Gastrocnemius medialis (tissue), 4 donors: ENCODE data around the gene SAP130. TPM values are rescaled to one million over a fixed set of nuclear protein-coding genes. Genes with fewer than 3 reads are reported as not detected.

Experiments used
- ATAC-seq, 2 donors: fragments of 150-250 bp; one replicate each; pipeline ENCODE4 v1.9.1; 2016
- DNase-seq, 2 donors: peaks; one replicate each; pipeline ENCODE4 v3.0.0-alpha.2; 2019
- H3K27ac ChIP-seq, 4 donors: fragments of 200-600 bp; sonication (generic); 1 replicate in 1 of 4; 2 replicates in 3 of 4; pipeline ENCODE4 v1.5.1; 2016 to 2018; ENCODE audit warnings: mild to moderate bottlenecking in 2 of 4, moderate library complexity in 1 of 4
- H3K27me3 ChIP-seq, 3 donors: fragments of 200-600 bp; sonication (generic) in 2 of 3; 1 replicate in 1 of 3; 2 replicates in 2 of 3; pipeline versions ENCODE4 v1.5.1 to v1.6.0; 2016 to 2019; ENCODE audit warnings: mild to moderate bottlenecking in 1 of 3, moderate library complexity in 1 of 3
- H3K36me3 ChIP-seq, 2 donors: fragments of 200-600 bp; sonication (generic) in 1 of 2; one replicate each; pipeline ENCODE4 v1.5.1; 2017 to 2018
- H3K4me1 ChIP-seq, 2 donors: fragments of 200-600 bp; sonication (generic) in 1 of 2; one replicate each; pipeline ENCODE4 v1.5.1; 2016 to 2017; ENCODE audit warnings: mild to moderate bottlenecking in 2 of 2
- H3K4me3 ChIP-seq, 4 donors: fragments of 200-600 bp; sonication (generic) in 3 of 4; 1 replicate in 1 of 4; 2 replicates in 3 of 4; pipeline ENCODE4 v1.5.1; 2016 to 2019; ENCODE audit warnings: mild to moderate bottlenecking in 2 of 4
- H3K9me3 ChIP-seq, 3 donors: fragments of 200-600 bp; sonication (generic) in 2 of 3; 1 replicate in 1 of 3; 2 replicates in 2 of 3; pipeline ENCODE4 v1.5.1; 2016 to 2019
- POLR2A ChIP-seq, 2 donors: fragments of 450-650 bp; IDR thresholded peaks; one replicate each; pipeline ENCODE4 v1.6.1; 2017; ENCODE audit warnings: antibody characterized with exemption in 2 of 2, mild to moderate bottlenecking in 2 of 2, moderate library complexity in 2 of 2
- in situ Hi-C, 4 donors: fragments of 200-750 bp; cut with MboI; loops; one replicate each; pipeline versions ENCODE4 v1.15.0 to v1.8.0; 2017; ENCODE audit warnings: low sequenced_read_pairs in 4 of 4
- intact Hi-C: fragments of 100-400 bp; cut with DNase I; formaldehyde crosslinking; loops from one replicate; pipeline ENCODE4 v1.15.1; 2023; ENCODE audit warnings: low total_unique reads
- total RNA-seq, 4 donors: library from RNA; depleted of rRNA; stranded (reverse); fragments of >200 nt; gene quantifications; one replicate each; pipeline versions ENCODE4 v1.1.0 to v1.2.3, GENCODE V29; 2016
- TF ChIP-seq, protein P1 (sequence below), 5 experiments: fragments of 450-650 bp in 3 of 5; fragments of 200-600 bp in 2 of 5; sonication (generic) in 2 of 5; IDR thresholded peaks in 4 of 5; conservative IDR thresholded peaks in 1 of 5; 1 replicate in 4 of 5; 2 replicates in 1 of 5; pipeline ENCODE4 v1.5.1; 2016 to 2019; ENCODE audit warnings: antibody characterized with exemption in 5 of 5, mild to moderate bottlenecking in 3 of 5, moderate library complexity in 3 of 5

The SAP130 gene
- total RNA-seq, 4 donors from 2014 or later, result 10.1 to 16.2 (median 11.5) TPM

- DNase-seq (no peak), ATAC-seq (peak in 1 of 2 donors; percentile 65)
- no peak overlapping the region for H3K4me3 ChIP-seq
- no peaks in the 10 kb centered on the region for H3K4me1 ChIP-seq
- TF ChIP-seq, protein P1, sequence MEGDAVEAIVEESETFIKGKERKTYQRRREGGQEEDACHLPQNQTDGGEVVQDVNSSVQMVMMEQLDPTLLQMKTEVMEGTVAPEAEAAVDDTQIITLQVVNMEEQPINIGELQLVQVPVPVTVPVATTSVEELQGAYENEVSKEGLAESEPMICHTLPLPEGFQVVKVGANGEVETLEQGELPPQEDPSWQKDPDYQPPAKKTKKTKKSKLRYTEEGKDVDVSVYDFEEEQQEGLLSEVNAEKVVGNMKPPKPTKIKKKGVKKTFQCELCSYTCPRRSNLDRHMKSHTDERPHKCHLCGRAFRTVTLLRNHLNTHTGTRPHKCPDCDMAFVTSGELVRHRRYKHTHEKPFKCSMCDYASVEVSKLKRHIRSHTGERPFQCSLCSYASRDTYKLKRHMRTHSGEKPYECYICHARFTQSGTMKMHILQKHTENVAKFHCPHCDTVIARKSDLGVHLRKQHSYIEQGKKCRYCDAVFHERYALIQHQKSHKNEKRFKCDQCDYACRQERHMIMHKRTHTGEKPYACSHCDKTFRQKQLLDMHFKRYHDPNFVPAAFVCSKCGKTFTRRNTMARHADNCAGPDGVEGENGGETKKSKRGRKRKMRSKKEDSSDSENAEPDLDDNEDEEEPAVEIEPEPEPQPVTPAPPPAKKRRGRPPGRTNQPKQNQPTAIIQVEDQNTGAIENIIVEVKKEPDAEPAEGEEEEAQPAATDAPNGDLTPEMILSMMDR (IDR thresholded peaks at IDR 0.05 in 4 of 5, conservative IDR thresholded peaks at IDR 0.05 in 1 of 5), result no peak
- no peak for TF ChIP-seq POLR2A (IDR thresholded peaks at IDR 0.05)
- peaks cover 0 to 14% of the 10 kb centered on the region in 2 donors for H3K36me3 ChIP-seq
- no peaks in the 10 kb centered on the region for H3K27me3 ChIP-seq
- H3K9me3 ChIP-seq, result no peaks in the 10 kb centered on the region
- intact Hi-C loops (no loop called here), in situ Hi-C loops (no loop called here)
- no peak overlapping the region for H3K27ac ChIP-seq
These were observed 66.1 kb downstream of the SAP130 start for GRCh38 chr2:127961729-127962128.

DNA sequence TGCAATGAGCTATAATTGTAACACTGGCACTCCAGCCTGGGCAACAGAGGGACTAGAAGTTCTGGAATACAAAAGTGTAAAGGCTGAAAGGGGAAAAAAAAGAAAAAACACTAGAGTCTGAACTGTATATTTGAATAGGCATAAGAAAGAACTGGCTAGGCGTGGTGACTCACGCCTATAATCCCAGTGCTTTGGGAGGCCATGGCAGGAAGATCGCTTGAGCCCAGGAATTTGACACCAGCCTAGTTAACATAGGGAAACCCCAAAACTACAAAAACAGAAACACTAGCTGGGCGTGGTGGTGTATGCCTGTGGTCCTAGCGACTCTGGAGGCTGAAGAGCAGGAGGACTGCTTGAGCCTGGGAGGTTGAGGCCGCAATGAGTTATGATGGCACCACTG is 70.6 kb downstream of the SAP130 start:
- peaks cover 13 to 17% of the 10 kb centered on the region in 2 donors for H3K4me1 ChIP-seq
- no peak for DNase-seq
- no peak for ATAC-seq
- in situ Hi-C loops (no loop called here), intact Hi-C loops (no loop called here)
- H3K9me3 ChIP-seq, result no peaks in the 10 kb centered on the region
- no peaks in the 10 kb centered on the region for H3K27me3 ChIP-seq
- TF ChIP-seq, protein P1 (IDR thresholded peaks at IDR 0.05 in 4 of 5, conservative IDR thresholded peaks at IDR 0.05 in 1 of 5), result no peak
- TF ChIP-seq POLR2A (IDR thresholded peaks at IDR 0.05), result no peak
- H3K36me3 ChIP-seq, result peaks cover 0 to 38% of the 10 kb centered on the region in 2 donors
- no peak overlapping the region for H3K4me3 ChIP-seq
- H3K27ac ChIP-seq, result no peak overlapping the region

GRCh38 chr2:127954857-127955256 is 73.0 kb downstream of the SAP130 start:
- peaks cover 13 to 17% of the 10 kb centered on the region in 2 donors for H3K4me1 ChIP-seq
- H3K27ac ChIP-seq, result no peak overlapping the region
- DNase-seq (no peak), ATAC-seq (no peak)
- H3K9me3 ChIP-seq, result no peaks in the 10 kb centered on the region
- H3K4me3 ChIP-seq, result no peak overlapping the region
- H3K36me3 ChIP-seq, result peaks cover 0 to 44% of the 10 kb centered on the region in 2 donors
- intact Hi-C loops (loop anchor here (5.0 kb wide), 1 partner anchor 42 kb away; no protein-coding TSS in a partner anchor), in situ Hi-C loops (no loop called here)
- no peaks in the 10 kb centered on the region for H3K27me3 ChIP-seq
- no peak for TF ChIP-seq POLR2A (IDR thresholded peaks at IDR 0.05)
- TF ChIP-seq, protein P1 (IDR thresholded peaks at IDR 0.05 in 4 of 5, conservative IDR thresholded peaks at IDR 0.05 in 1 of 5), result no peak

GRCh38 chr2:127953849-127954248 is 74.0 kb downstream of the SAP130 start:
- Histone ChIP-seq H3K9me3 (no peaks in the 10 kb centered on the region), H3K36me3 (peaks cover 0 to 47% of the 10 kb centered on the region in 2 donors), H3K27me3 (no peaks in the 10 kb centered on the region), H3K4me3 (no peak overlapping the region), H3K27ac (peak overlapping the region in 3 of 4 donors; percentile 39 to 57 (median 51)), H3K4me1 (peaks cover 13 to 17% of the 10 kb centered on the region in 2 donors)
- TF ChIP-seq, protein P1 (IDR thresholded peaks at IDR 0.05 in 4 of 5, conservative IDR thresholded peaks at IDR 0.05 in 1 of 5), result no peak
- TF ChIP-seq POLR2A (IDR thresholded peaks at IDR 0.05), result no peak
- intact Hi-C loops, result loop anchor here (5.0 kb wide), 1 partner anchor 43 kb away; no protein-coding TSS in a partner anchor
- no peak for DNase-seq
- in situ Hi-C loops, result no loop called here
- ATAC-seq, result no peak
